GM12872 (cell line): ENCODE results near the gene CAPS.

ENCODE experiments used
- CTCF ChIP-seq: IDR thresholded peaks from 3 replicates; pipeline ENCODE4 v1.5.1; 2011; ENCODE audit warnings: low read depth, mild to moderate bottlenecking, low read length, moderate library complexity; ENCODE audit not compliant: insufficient read depth

Gene CAPS

GRCh38 chr19:5903056-5903623, 10.9 kb upstream of the CAPS start:
- no peak for TF ChIP-seq CTCF

GRCh38 chr19:5903624-5904351, 10.3 kb upstream of the CAPS start, which contains the start of gene NDUFA11:
NDUFA11 (minus strand) TSS chr19:5903790; CDS start chr19:5903708, 82 bp downstream.
- no peak for TF ChIP-seq CTCF

- no peak for TF ChIP-seq CTCF
Measured at GRCh38 chr19:5904352-5905113, 9.5 kb upstream of the CAPS start, which contains the start of gene VMAC. VMAC (plus strand) TSS chr19:5904872; CDS start chr19:5904891, 19 bp downstream.

GRCh38 chr19:5905114-5905778, 8.8 kb upstream of the CAPS start:
- no peak for TF ChIP-seq CTCF

GRCh38 chr19:5907241-5907640, 6.8 kb upstream of the CAPS start:
- no peak for TF ChIP-seq CTCF

- TF ChIP-seq CTCF = no peak
Measured at GRCh38 chr19:5908773-5909442, 5.1 kb upstream of the CAPS start.

- TF ChIP-seq CTCF = no peak
Measured at GRCh38 chr19:5910638-5910907, 3.5 kb upstream of the CAPS start.
